NCI-H1694 treated with DMSO at 0.1 percent for 48 hours (cell line): ENCODE measurements around the gene TMEM143.
"Not testable (repeated sequence)": the region's sequence is repeated elsewhere in the genome, so short reads cannot be mapped to it uniquely, and the experiment has no call there.

Experiments used
- DNase-seq: peaks from one replicate; lab custom pipeline; 2025; lab: John Stamatoyannopoulos, UW

The TMEM143 gene

GRCh38 chr19:48391100-48392005 is 27.6 kb upstream of the TMEM143 start, which contains the start of gene KDELR1:
Gene KDELR1, minus strand, starts transcription at chr19:48391551. Its CDS starts 193 bp downstream, at chr19:48391358.
- peak; percentile 64 for DNase-seq

DNA sequence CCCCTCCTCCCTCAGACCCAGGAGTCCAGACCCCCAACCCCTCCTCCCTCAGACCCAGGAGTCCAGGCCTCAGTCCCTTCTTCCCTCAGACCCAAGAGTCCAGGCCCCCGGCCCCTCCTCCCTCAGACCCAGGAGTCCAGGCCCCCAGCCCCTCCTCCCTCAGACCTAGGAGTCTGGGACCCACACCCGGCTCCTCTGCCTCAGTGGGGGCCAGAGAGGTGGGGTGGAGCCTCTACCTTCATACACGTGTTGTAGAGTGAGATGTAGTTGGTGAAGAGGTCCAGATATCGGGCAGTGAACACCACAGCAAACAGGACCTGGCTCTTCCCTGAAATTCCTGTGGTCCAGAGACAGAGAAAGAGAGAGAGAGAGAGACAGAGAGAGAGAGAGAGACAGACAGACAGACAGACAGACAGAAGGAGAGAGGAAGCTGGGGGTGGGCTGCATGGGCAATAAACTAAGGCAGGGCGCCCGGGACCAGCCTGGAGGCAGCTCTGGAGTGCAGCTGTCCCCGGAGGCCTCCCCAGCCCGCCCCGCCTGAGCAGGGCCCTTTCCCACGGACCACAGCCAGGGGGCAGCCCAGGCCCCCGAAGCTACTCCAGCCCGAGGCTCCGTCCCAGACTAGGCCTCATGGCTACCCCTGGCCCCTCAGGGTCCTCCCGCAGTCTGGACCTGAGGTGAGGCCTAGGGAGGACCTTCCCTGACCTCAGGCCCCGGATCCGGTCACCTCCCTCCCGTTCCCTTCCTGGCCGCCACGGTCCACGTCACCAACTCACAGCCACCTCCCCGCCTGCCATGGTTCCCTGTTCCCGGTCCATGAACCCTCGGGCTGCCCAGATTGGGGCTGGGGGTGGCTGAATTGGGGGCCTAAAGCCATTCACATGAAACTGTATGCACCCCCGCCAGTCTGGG is 26.7 kb upstream of the TMEM143 start:
- no peak for DNase-seq

GRCh38 chr19:48386981-48387380 is 23.2 kb upstream of the TMEM143 start:
- no peak for DNase-seq

GRCh38 chr19:48385461-48386087 is 21.8 kb upstream of the TMEM143 start:
- DNase-seq, result no peak

- DNase-seq, result no peak
These were observed 18.5 kb upstream of the TMEM143 start for GRCh38 chr19:48382286-48382685.

DNA sequence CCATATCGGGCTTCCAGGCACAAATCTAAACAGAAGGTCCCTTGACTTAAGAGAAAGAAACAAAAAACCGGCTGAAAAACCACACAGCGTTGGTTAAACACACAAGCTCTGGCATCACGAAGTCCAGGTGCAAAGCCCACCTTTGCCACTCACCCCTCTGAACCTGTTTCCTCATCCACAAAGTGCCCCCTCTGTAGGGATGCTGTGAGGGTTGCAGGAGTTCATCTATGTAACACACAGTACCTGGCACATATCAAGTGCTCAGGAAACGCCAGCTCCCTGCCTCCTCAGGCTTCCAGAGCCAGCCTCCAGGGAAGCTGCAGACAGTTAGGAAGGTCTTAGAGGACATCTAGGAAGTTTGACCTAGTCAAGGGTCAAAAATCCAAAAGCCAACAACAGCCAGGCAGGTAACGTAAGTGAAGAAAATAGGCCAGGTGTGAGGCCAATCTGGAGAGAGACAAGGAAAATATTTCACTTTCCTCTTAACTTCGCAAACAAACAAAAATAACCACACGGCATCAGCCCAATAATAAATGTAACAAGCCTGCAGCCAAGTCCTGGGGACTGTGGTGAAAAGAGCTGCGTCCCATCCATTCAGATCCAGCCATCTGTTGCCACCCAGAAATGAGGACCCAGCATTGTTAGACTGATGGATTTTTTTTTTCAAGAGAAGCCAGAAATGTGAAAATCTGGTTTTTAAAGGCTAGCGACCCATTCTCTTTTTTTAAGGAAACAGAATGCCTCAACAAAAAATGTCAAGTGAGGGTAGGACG is 17.6 kb upstream of the TMEM143 start:
- no peak for DNase-seq

DNA sequence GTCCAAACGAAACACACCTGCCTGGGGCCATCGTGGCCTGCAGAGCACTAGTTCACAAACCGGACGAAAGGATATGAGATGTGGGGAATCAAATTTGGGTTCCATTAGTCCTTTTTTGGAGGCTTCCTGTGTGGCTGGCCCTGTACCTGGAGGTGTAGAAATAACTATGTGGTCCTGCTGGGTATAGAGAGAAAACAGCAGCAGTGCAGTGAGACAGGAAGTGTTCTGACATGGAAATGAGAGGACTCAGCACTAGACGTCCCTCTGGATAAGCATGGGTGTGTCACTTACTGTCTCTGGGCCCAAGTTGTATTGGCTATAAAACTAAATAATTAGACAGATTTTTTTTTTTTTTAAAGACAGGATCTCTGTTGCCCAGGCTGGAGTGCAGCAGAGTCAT is 15.3 kb upstream of the TMEM143 start:
- DNase-seq, result no peak

GRCh38 chr19:48378194-48378570 is 14.4 kb upstream of the TMEM143 start:
- DNase-seq, result no peak

- no peak for DNase-seq
These were observed 9.8 kb upstream of the TMEM143 start for GRCh38 chr19:48373567-48373966.

DNA sequence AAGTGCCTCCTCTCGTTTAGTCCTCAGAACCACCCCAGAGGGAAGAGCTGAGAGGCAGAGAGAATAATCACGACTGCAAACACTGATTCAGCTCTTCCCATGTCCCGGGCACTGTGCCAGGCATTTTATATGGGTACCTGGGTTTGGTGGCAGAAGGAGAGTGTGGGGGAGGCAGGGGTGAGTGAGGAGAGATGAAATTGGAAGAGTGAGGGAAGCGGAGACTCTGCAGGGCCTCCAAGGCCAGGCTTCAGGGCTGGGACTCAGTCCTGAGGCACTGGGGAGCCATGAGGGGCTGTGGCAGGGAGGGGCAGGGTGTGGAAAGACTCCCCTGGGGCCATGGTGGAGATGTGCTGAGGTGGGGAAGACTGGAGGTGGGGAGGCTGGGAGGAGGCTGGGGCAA is 9.2 kb upstream of the TMEM143 start:
- DNase-seq, result peak; percentile 96

- not testable (repeated sequence) for DNase-seq
These were observed 8.0 kb upstream of the TMEM143 start for GRCh38 chr19:48371771-48372170.

- no peak for DNase-seq
These were observed 7.6 kb upstream of the TMEM143 start for GRCh38 chr19:48371367-48371766.

- DNase-seq, result peak; percentile 29
These were observed 7.2 kb upstream of the TMEM143 start for GRCh38 chr19:48370955-48371354.

- no peak for DNase-seq
These were observed 5.2 kb upstream of the TMEM143 start for GRCh38 chr19:48368936-48369335.

- no peak for DNase-seq
These were observed 4.1 kb upstream of the TMEM143 start for GRCh38 chr19:48367855-48368254.

DNA sequence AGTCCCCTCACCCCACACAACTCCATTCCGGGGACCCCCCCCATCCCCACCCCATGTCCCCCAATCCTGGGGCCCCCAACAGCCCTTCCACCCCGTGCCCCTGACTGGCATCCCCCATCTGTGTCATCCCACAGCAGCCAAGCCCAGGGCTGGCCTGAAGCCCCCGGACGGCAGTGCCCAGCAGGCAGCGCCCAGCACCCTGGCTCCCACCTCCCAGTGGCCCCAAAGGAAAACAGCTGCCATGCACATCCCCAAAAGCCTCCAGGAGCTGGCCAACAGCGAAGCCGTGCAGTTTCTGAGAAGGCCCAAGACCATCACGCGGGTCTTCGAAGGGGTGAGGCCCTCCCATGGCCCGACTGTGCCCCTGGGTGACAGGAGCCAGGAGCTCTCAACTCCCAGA is 1.9 kb upstream of the TMEM143 start:
- DNase-seq, result no peak

GRCh38 chr19:48364598-48365348 is 1.0 kb upstream of the TMEM143 start:
- no peak for DNase-seq

- no peak for DNase-seq
These were observed 285 bp downstream of the TMEM143 start for GRCh38 chr19:48363500-48363809.

GRCh38 chr19:48362716-48363499 is 832 bp downstream of the TMEM143 start:
- DNase-seq, result peak; percentile 96

DNA sequence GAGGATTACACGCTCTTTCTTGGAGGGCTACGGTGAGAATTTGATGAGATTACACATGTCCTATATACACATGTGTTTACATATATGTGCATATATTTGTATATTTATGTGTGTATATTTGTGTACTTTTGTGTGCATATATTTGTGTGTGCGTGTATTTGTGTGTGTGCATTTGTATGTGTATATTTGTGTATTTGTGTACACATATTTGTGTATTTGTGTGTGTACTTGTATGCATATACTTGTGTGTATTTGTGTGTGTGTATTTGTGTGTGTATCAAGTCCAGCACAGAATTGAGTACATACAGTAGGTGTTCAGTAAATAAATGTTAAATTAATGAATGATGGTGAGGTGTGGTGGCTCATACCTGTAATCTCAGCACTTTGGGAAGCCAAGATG is 1.8 kb downstream of the TMEM143 start:
- no peak for DNase-seq
